HEK293 (cell line): ENCODE measurements around the gene GPR33.

Experiments used
- CTCF ChIA-PET: fragments of 350-600 bp; formaldehyde crosslinking; extraction: SDS; loops from one replicate; lab custom pipeline; 2021; ENCODE audit warnings: antibody characterized with exemption; lab: Yijun Ruan, JAX
- POLR2A ChIA-PET: fragments of 300-600 bp; formaldehyde crosslinking; extraction: SDS; loops from one replicate; lab custom pipeline; 2020; ENCODE audit warnings: antibody characterized with exemption, inconsistent platforms; lab: Yijun Ruan, JAX
- H3K27ac ChIP-seq: fragments of 200-500 bp; sonication (Bioruptor generic); 2 replicates; pipeline ENCODE4 v1.5.1; 2014; ENCODE audit warnings: low read depth, low read length, control low read depth, inconsistent platforms; ENCODE audit errors: extremely low read depth
- H3K36me3 ChIP-seq, 2 experiments: fragments of 200-500 bp in 1 of 2; sonication (Bioruptor generic) in 1 of 2; 1 replicate in 1 of 2; 2 replicates in 1 of 2; pipeline ENCODE4 v1.5.1; 2014 to 2017; ENCODE audit warnings: inconsistent platforms in 2 of 2, low read length in 2 of 2; ENCODE audit not compliant: control insufficient read depth in 2 of 2, insufficient read depth in 1 of 2
- H3K4me1 ChIP-seq: fragments of 200-500 bp; sonication (Bioruptor generic); 2 replicates; pipeline ENCODE4 v1.5.1; 2014; ENCODE audit warnings: mild to moderate bottlenecking, low read length, inconsistent platforms; ENCODE audit not compliant: control insufficient read depth, insufficient read depth
- H3K4me3 ChIP-seq: 2 replicates; pipeline ENCODE4 v1.5.1; 2011; ENCODE audit warnings: low read depth, mild to moderate bottlenecking, control low read depth, low read length, moderate library complexity
- H3K9me3 ChIP-seq: fragments of 200-500 bp; sonication (Bioruptor generic); 2 replicates; pipeline ENCODE4 v1.5.1; 2014; ENCODE audit warnings: low read depth, low read length, inconsistent platforms; ENCODE audit not compliant: control insufficient read depth, insufficient read depth
- KLF1 ChIP-seq: fragments of 450-650 bp; formaldehyde crosslinking; IDR thresholded peaks from 2 replicates; pipeline ENCODE4 v1.5.1; 2016; ENCODE audit warnings: missing biosample characterization, missing genetic modification characterization
- SP7 ChIP-seq: fragments of 450-650 bp; formaldehyde crosslinking; IDR thresholded peaks from 2 replicates; pipeline ENCODE4 v1.5.1; 2016; ENCODE audit warnings: missing biosample characterization, missing genetic modification characterization
- ZBTB17 ChIP-seq: fragments of 450-650 bp; formaldehyde crosslinking; IDR thresholded peaks from 2 replicates; pipeline ENCODE4 v1.5.1; 2016; ENCODE audit warnings: missing biosample characterization, missing genetic modification characterization
- ZBTB20 ChIP-seq: fragments of 450-650 bp; formaldehyde crosslinking; IDR thresholded peaks from 2 replicates; pipeline ENCODE4 v1.5.1; 2016; ENCODE audit warnings: missing biosample characterization, missing genetic modification characterization
- ZNF140 ChIP-seq: fragments of 450-650 bp; formaldehyde crosslinking; IDR thresholded peaks from 2 replicates; pipeline ENCODE4 v1.5.1; 2016; ENCODE audit warnings: missing biosample characterization, missing genetic modification characterization
- ZNF211 ChIP-seq: fragments of 450-650 bp; formaldehyde crosslinking; IDR thresholded peaks from 2 replicates; pipeline ENCODE4 v1.5.1; 2016; ENCODE audit warnings: low read depth, missing biosample characterization, missing genetic modification characterization
- ZNF214 ChIP-seq: fragments of 450-650 bp; formaldehyde crosslinking; IDR thresholded peaks from 2 replicates; pipeline ENCODE4 v1.5.1; 2017; ENCODE audit warnings: missing biosample characterization, mild to moderate bottlenecking, missing genetic modification characterization, borderline replicate concordance
- ZNF335 ChIP-seq: fragments of 450-650 bp; formaldehyde crosslinking; conservative IDR thresholded peaks from 2 replicates; pipeline ENCODE4 v1.5.1; 2016; ENCODE audit warnings: missing biosample characterization, missing genetic modification characterization
- ZNF350 ChIP-seq: fragments of 450-650 bp; formaldehyde crosslinking; IDR thresholded peaks from 2 replicates; pipeline ENCODE4 v1.5.0; 2017; ENCODE audit warnings: missing biosample characterization, mild to moderate bottlenecking, missing genetic modification characterization
- ZNF660 ChIP-seq: fragments of 450-650 bp; IDR thresholded peaks from 2 replicates; pipeline ENCODE4 v1.5.1; 2018; ENCODE audit warnings: missing biosample characterization, mild to moderate bottlenecking, missing genetic modification characterization
- ZXDB ChIP-seq: fragments of 450-650 bp; formaldehyde crosslinking; IDR thresholded peaks from 2 replicates; pipeline ENCODE4 v1.5.1; 2016; ENCODE audit warnings: missing biosample characterization, missing genetic modification characterization
- TF ChIP-seq, protein P1 (sequence below): fragments of 450-650 bp; formaldehyde crosslinking; IDR thresholded peaks from 2 replicates; pipeline ENCODE4 v1.5.1; 2016; ENCODE audit warnings: missing biosample characterization, missing genetic modification characterization
- TF ChIP-seq, protein P2 (sequence below): fragments of 450-650 bp; formaldehyde crosslinking; optimal IDR thresholded peaks from 2 replicates; pipeline ENCODE3; 2016; ENCODE audit warnings: missing biosample characterization, mild to moderate bottlenecking, missing genetic modification characterization
- TF ChIP-seq, protein P3 (sequence below): fragments of 450-650 bp; formaldehyde crosslinking; IDR thresholded peaks from 2 replicates; pipeline ENCODE4 v1.5.1; 2016; ENCODE audit warnings: missing biosample characterization, missing genetic modification characterization
- TF ChIP-seq, protein P4 (sequence below): fragments of 450-650 bp; formaldehyde crosslinking; IDR thresholded peaks from 2 replicates; pipeline ENCODE4 v1.5.1; 2016; ENCODE audit warnings: missing biosample characterization, missing genetic modification characterization
- TF ChIP-seq, protein P5 (sequence below): fragments of 450-650 bp; formaldehyde crosslinking; IDR thresholded peaks from 2 replicates; pipeline ENCODE4 v1.5.1; 2016; ENCODE audit warnings: missing biosample characterization, missing genetic modification characterization
- TF ChIP-seq, protein P6 (sequence below): fragments of 450-650 bp; formaldehyde crosslinking; IDR thresholded peaks from 2 replicates; pipeline ENCODE4 v1.5.1; 2016; ENCODE audit warnings: missing biosample characterization, missing genetic modification characterization
- TF ChIP-seq, protein P7 (sequence below): fragments of 450-650 bp; formaldehyde crosslinking; IDR thresholded peaks from 2 replicates; pipeline ENCODE4 v1.5.1; 2016; ENCODE audit warnings: missing biosample characterization, missing genetic modification characterization
- TF ChIP-seq, protein P8 (sequence below): fragments of 450-650 bp; formaldehyde crosslinking; IDR thresholded peaks from 2 replicates; pipeline ENCODE4 v1.5.1; 2016; ENCODE audit warnings: missing biosample characterization, missing genetic modification characterization

GPR33 gene

DNA sequence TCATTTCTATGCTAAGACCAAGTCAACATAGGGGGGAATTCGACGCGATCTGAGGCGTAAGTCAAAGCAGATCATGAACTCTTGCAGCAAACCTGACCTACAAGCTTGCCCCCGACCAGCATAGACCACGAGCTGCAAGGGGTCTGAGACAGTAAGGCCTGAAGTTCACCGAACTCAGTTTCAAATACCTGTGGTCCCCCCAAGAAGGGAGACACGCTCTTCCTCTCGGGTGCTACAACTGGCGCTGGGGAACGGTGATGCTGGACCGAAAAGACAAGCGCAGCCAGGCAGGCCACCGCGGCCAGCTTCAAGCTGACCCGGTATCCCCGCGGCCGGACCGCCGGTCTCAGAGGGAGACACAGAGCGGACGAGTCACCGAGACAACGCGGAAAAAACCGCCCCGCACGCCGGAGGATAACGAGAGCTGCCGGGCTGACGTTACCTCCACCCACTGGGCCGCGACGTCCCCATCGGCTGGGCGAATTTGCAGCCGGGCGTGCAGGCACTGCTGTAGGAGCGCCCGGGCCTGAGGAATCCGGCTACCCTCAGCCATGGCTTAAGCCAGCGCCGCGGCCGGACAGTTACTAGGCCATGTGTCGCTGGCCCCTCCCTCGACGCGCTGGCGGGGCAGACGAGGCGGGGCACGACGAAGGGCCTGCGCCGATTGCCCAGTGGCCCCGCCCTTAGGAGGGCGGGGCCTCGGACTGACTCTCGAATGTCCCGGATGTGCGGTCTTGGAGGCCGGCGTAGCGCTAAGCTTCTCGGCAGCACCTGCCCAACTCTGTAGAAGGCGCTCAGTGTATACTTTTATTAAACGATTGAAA is 30.8 kb downstream of the GPR33 start, which contains the start of gene DTD2:
Gene DTD2, minus strand, starts transcription at position 666 of the 824 bp plus-strand sequence. Its CDS starts 113 bp downstream, at position 553.
- POLR2A ChIA-PET: interaction anchor here (0.6 to 2.1 kb wide), 4 partner anchors 37 to 757 kb away, joined by 3 to 23 read pairs (median 4); partner anchors contain the start of gene HEATR5A
- Histone ChIP-seq H3K4me3 (peak within 1 kb of the TSS; percentile 77), H3K4me1 (peaks cover 9% of the 10 kb centered on the region), H3K9me3 (no peaks in the 10 kb centered on the region), H3K36me3 (peaks cover 5 to 10% of the 10 kb centered on the region in 2 experiments; a peak in 2 of 3 replicates), H3K27ac (peak within 1 kb of the TSS; percentile 82)
- CTCF ChIA-PET: interaction anchor here (0.7 to 2.7 kb wide), 4 partner anchors 9 to 930 kb away, joined by 3 to 9 read pairs (median 4); partner anchors contain the start of gene HEATR5A
- TF ChIP-seq, protein P1, sequence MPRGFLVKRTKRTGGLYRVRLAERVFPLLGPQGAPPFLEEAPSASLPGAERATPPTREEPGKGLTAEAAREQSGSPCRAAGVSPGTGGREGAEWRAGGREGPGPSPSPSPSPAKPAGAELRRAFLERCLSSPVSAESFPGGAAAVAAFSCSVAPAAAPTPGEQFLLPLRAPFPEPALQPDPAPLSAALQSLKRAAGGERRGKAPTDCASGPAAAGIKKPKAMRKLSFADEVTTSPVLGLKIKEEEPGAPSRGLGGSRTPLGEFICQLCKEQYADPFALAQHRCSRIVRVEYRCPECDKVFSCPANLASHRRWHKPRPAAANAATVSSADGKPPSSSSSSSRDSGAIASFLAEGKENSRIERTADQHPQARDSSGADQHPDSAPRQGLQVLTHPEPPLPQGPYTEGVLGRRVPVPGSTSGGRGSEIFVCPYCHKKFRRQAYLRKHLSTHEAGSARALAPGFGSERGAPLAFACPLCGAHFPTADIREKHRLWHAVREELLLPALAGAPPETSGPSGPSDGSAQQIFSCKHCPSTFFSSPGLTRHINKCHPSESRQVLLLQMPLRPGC (tag by site-specific recombination): 0 out of 2 replicates have a peak, but pooled peaks have one; percentile 64
- TF ChIP-seq, protein P2, sequence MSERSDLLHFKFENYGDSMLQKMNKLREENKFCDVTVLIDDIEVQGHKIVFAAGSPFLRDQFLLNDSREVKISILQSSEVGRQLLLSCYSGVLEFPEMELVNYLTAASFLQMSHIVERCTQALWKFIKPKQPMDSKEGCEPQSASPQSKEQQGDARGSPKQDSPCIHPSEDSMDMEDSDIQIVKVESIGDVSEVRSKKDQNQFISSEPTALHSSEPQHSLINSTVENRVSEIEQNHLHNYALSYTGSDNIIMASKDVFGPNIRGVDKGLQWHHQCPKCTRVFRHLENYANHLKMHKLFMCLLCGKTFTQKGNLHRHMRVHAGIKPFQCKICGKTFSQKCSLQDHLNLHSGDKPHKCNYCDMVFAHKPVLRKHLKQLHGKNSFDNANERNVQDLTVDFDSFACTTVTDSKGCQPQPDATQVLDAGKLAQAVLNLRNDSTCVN (tag by site-specific recombination): peak; percentile 67
- TF ChIP-seq ZNF211 (tag by site-specific recombination) (no peak), ZNF660 (tag by site-specific recombination) (0 out of 2 replicates have a peak, but pooled peaks have one; percentile 44), ZNF140 (tag by site-specific recombination) (no peak), ZNF335 (peak; percentile 99), ZNF214 (tag by site-specific recombination) (no peak), ZBTB17 (tag by site-specific recombination) (peak; percentile 75), ZXDB (tag by site-specific recombination) (peak; percentile 82; the same call in 1 of the 2 replicates), KLF1 (tag by site-specific recombination) (peak; percentile 61), SP7 (tag by site-specific recombination) (peak; percentile 72), ZBTB20 (tag by site-specific recombination) (peak; percentile 71), ZNF350 (no peak)
- TF ChIP-seq, protein P3, sequence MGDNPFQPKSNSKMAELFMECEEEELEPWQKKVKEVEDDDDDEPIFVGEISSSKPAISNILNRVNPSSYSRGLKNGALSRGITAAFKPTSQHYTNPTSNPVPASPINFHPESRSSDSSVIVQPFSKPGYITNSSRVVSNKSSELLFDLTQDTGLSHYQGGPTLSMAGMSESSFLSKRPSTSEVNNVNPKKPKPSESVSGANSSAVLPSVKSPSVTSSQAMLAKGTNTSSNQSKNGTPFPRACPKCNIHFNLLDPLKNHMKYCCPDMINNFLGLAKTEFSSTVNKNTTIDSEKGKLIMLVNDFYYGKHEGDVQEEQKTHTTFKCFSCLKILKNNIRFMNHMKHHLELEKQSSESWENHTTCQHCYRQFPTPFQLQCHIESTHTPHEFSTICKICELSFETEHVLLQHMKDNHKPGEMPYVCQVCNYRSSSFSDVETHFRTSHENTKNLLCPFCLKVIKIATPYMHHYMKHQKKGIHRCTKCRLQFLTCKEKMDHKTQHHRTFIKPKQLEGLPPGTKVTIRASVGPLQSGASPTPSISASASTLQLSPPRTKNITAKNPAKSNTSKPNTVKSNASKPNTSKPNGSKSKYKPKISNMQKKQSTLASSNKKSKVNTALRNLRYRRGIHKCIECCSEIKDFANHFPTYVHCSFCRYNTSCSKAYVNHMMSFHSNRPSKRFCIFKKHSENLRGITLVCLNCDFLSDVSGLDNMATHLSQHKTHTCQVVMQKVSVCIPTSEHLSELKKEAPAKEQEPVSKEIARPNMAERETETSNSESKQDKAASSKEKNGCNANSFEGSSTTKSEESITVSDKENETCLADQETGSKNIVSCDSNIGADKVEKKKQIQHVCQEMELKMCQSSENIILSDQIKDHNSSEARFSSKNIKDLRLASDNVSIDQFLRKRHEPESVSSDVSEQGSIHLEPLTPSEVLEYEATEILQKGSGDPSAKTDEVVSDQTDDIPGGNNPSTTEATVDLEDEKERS (tag by site-specific recombination): no peak
- TF ChIP-seq, protein P4, sequence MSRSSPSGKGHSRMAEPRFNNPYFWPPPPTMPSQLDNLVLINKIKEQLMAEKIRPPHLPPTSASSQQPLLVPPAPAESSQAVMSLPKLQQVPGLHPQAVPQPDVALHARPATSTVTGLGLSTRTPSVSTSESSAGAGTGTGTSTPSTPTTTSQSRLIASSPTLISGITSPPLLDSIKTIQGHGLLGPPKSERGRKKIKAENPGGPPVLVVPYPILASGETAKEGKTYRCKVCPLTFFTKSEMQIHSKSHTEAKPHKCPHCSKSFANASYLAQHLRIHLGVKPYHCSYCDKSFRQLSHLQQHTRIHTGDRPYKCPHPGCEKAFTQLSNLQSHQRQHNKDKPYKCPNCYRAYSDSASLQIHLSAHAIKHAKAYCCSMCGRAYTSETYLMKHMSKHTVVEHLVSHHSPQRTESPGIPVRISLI (tag by site-specific recombination): 0 out of 2 replicates have a peak, but pooled peaks have one; percentile 37
- TF ChIP-seq, protein P5, sequence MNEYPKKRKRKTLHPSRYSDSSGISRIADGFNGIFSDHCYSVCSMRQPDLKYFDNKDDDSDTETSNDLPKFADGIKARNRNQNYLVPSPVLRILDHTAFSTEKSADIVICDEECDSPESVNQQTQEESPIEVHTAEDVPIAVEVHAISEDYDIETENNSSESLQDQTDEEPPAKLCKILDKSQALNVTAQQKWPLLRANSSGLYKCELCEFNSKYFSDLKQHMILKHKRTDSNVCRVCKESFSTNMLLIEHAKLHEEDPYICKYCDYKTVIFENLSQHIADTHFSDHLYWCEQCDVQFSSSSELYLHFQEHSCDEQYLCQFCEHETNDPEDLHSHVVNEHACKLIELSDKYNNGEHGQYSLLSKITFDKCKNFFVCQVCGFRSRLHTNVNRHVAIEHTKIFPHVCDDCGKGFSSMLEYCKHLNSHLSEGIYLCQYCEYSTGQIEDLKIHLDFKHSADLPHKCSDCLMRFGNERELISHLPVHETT: 0 out of 2 replicates have a peak, but pooled peaks have one; percentile 23
- TF ChIP-seq, protein P6, sequence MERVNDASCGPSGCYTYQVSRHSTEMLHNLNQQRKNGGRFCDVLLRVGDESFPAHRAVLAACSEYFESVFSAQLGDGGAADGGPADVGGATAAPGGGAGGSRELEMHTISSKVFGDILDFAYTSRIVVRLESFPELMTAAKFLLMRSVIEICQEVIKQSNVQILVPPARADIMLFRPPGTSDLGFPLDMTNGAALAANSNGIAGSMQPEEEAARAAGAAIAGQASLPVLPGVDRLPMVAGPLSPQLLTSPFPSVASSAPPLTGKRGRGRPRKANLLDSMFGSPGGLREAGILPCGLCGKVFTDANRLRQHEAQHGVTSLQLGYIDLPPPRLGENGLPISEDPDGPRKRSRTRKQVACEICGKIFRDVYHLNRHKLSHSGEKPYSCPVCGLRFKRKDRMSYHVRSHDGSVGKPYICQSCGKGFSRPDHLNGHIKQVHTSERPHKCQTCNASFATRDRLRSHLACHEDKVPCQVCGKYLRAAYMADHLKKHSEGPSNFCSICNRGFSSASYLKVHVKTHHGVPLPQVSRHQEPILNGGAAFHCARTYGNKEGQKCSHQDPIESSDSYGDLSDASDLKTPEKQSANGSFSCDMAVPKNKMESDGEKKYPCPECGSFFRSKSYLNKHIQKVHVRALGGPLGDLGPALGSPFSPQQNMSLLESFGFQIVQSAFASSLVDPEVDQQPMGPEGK (tag by site-specific recombination): peak; percentile 92
- TF ChIP-seq, protein P7, sequence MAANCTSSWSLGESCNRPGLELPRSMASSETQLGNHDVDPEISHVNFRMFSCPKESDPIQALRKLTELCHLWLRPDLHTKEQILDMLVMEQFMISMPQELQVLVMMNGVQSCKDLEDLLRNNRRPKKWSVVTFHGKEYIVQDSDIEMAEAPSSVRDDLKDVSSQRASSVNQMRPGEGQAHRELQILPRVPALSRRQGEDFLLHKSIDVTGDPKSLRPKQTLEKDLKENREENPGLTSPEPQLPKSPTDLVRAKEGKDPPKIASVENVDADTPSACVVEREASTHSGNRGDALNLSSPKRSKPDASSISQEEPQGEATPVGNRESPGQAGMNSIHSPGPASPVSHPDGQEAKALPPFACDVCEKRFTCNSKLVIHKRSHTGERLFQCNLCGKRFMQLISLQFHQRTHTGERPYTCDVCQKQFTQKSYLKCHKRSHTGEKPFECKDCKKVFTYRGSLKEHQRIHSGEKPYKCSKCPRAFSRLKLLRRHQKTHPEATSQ (tag by site-specific recombination): peak; percentile 68; the same call in 1 of the 2 replicates
- TF ChIP-seq, protein P8, sequence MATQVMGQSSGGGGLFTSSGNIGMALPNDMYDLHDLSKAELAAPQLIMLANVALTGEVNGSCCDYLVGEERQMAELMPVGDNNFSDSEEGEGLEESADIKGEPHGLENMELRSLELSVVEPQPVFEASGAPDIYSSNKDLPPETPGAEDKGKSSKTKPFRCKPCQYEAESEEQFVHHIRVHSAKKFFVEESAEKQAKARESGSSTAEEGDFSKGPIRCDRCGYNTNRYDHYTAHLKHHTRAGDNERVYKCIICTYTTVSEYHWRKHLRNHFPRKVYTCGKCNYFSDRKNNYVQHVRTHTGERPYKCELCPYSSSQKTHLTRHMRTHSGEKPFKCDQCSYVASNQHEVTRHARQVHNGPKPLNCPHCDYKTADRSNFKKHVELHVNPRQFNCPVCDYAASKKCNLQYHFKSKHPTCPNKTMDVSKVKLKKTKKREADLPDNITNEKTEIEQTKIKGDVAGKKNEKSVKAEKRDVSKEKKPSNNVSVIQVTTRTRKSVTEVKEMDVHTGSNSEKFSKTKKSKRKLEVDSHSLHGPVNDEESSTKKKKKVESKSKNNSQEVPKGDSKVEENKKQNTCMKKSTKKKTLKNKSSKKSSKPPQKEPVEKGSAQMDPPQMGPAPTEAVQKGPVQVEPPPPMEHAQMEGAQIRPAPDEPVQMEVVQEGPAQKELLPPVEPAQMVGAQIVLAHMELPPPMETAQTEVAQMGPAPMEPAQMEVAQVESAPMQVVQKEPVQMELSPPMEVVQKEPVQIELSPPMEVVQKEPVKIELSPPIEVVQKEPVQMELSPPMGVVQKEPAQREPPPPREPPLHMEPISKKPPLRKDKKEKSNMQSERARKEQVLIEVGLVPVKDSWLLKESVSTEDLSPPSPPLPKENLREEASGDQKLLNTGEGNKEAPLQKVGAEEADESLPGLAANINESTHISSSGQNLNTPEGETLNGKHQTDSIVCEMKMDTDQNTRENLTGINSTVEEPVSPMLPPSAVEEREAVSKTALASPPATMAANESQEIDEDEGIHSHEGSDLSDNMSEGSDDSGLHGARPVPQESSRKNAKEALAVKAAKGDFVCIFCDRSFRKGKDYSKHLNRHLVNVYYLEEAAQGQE: peak; percentile 63; the same call in 1 of the 2 replicates
